Activated T-helper 1 cell treated with Interleukin-2 at 50 U/mL for 16 hours (primary cell): ENCODE data around the gene TVP23C.
A peak's percentile ranks its signal among the peaks of the same experiment; 100 is the strongest.
"Not testable (repeated sequence)": the region's sequence is repeated elsewhere in the genome, so short reads cannot be mapped to it uniquely, and the experiment has no call there.

Experiments
- DNase-seq: peaks from one replicate; pipeline ENCODE4 v3.0.0-alpha.2; 2020; ENCODE audit warnings: low read depth

Gene TVP23C

GRCh38 chr17:15526292-15527218 lies 36.7 kb downstream of the TVP23C start:
- not testable (repeated sequence) for DNase-seq

- not testable (repeated sequence) for DNase-seq
Observed at GRCh38 chr17:15524990-15525985, 38.0 kb downstream of the TVP23C start.

GRCh38 chr17:15516150-15516549 lies 47.1 kb downstream of the TVP23C start:
- DNase-seq: no peak

GRCh38 chr17:15514469-15514868 lies 48.8 kb downstream of the TVP23C start:
- DNase-seq: no peak

GRCh38 chr17:15513856-15514459 lies 49.3 kb downstream of the TVP23C start:
- no peak for DNase-seq

GRCh38 chr17:15513058-15513791 lies 50.1 kb downstream of the TVP23C start:
- DNase-seq: no peak

GRCh38 chr17:15512071-15512709 lies 51.1 kb downstream of the TVP23C start:
- no peak for DNase-seq

GRCh38 chr17:15511142-15511541 lies 52.1 kb downstream of the TVP23C start:
- DNase-seq: no peak

GRCh38 chr17:15510361-15510760 lies 52.9 kb downstream of the TVP23C start:
- no peak for DNase-seq

GRCh38 chr17:15509095-15509494 lies 54.2 kb downstream of the TVP23C start:
- DNase-seq: no peak

- no peak for DNase-seq
Observed at GRCh38 chr17:15508466-15508865, 54.8 kb downstream of the TVP23C start.

GRCh38 chr17:15507896-15508295 lies 55.4 kb downstream of the TVP23C start:
- no peak for DNase-seq

GRCh38 chr17:15507001-15507400 lies 56.3 kb downstream of the TVP23C start:
- no peak for DNase-seq

- DNase-seq: not testable (repeated sequence)
Observed at GRCh38 chr17:15505708-15506107, 57.6 kb downstream of the TVP23C start.

GRCh38 chr17:15503731-15504130 lies 59.6 kb downstream of the TVP23C start:
- DNase-seq: no peak

- peak; percentile 7 for DNase-seq
Observed at GRCh38 chr17:15502369-15503112, 60.7 kb downstream of the TVP23C start.

- no peak for DNase-seq
Observed at GRCh38 chr17:15501793-15502192, 61.5 kb downstream of the TVP23C start.

GRCh38 chr17:15501282-15501681 lies 62.0 kb downstream of the TVP23C start:
- no peak for DNase-seq

GRCh38 chr17:15498107-15498506 lies 65.2 kb downstream of the TVP23C start:
- no peak for DNase-seq
